ENCODE measurements around the gene IFI27L2.
"Not testable (repeated sequence)": the region's sequence is repeated elsewhere in the genome, so short reads cannot be mapped to it uniquely, and the experiment has no call there.

IFI27L2 gene

DNA sequence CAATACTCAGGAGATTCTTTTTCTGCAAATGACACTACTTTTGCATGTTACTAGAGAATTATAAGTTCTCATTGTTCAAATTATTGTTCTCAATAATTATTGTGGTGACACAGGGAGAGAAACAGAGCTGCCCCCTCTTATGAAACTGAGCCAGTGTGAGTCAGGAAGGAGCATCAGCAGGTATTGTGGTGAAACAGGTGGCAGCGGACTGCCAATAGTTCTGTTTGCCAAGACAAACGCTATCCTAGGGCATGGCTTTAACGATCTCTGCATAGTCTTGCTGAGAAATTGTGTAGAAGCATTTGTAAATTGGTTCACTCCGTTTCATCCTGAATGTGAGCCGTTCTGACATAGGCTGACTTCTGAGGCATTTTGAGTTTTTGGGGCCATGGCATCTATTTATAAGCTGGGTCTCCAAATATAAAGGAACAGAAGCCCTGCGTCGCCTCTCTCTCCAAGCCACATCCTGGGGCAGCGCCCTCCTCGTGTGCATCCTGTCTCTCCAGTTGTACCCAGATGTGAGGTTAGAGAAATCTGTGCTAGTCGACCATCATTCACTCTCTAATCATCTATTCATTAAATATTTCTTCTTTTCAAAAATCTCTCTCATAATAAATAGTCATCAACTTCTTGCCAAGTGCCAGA lies 29.0 kb upstream of the IFI27L2 start:
- no peak overlapping the region for H3K4me2 ChIP-seq (ENCODE audit: low read length)
- H3K36me3 ChIP-seq (ENCODE audit: control insufficient read depth, insufficient read depth, low read length), result no peaks in the 10 kb centered on the region
- H3K4me1 ChIP-seq (ENCODE audit: control insufficient read depth, low read depth, low read length), result no peaks in the 10 kb centered on the region
- H2BK120ac ChIP-seq (ENCODE audit: low read depth, low read length), result no peak overlapping the region
- no peak overlapping the region for H2BK5ac ChIP-seq (ENCODE audit: low read length)
- no peak overlapping the region for H3K23ac ChIP-seq (ENCODE audit: low read length)
- H2BK15ac ChIP-seq (replicated peaks; ENCODE audit: low read depth), result no peak overlapping the region
- WGBS (ENCODE audit: extremely low coverage, insufficient coverage, low lambda C conversion rate), result no CpG with 5 or more reads among the region's 10 CpGs
- no peak overlapping the region for H3K56ac ChIP-seq (ENCODE audit: low read length)
- no peaks in the 10 kb centered on the region for H3K79me1 ChIP-seq (ENCODE audit: low read length)
- no peak for DNase-seq
- H3K4ac ChIP-seq (ENCODE audit: low read depth, low read length), result no peak overlapping the region
- H4K8ac ChIP-seq (ENCODE audit: low read depth, low read length), result no peak overlapping the region
- no peak overlapping the region for H2AK5ac ChIP-seq (ENCODE audit: low read length)
- no peak overlapping the region for H3K9ac ChIP-seq (ENCODE audit: low read length)
- H3K79me2 ChIP-seq (ENCODE audit: control insufficient read depth, insufficient read depth, low read length), result no peaks in the 10 kb centered on the region
- no peak overlapping the region for H3K4me3 ChIP-seq (ENCODE audit: low read length)
- H4K5ac ChIP-seq (ENCODE audit: low read length), result no peak overlapping the region
- H3K27me3 ChIP-seq (ENCODE audit: insufficient read depth, low read length, poor library complexity), result no peaks in the 10 kb centered on the region
- H3K27ac ChIP-seq (ENCODE audit: low read depth, low read length), result no peak overlapping the region
- H3K18ac ChIP-seq (ENCODE audit: low read length), result no peak overlapping the region

DNA sequence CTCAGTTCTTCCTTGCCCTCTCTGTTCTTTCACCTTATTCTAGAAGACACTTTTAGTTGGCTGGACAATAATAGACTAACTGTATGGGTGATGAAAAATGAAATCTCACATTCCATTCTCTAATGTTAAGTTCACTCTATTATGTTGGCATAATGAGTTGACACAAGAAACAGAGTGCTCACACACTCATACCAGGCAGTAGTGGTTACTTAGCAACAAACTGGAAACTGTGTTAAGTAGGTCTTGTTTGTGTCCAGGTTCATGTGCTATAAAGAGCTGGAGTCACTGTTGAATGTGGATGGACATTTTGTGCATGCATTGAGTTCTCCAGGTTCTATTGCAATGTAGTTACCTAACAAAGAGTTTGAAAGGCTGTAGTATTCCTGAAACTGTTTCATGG lies 27.8 kb upstream of the IFI27L2 start:
- Histone ChIP-seq H3K56ac (ENCODE audit: low read length) (no peak overlapping the region), H2BK120ac (ENCODE audit: low read depth, low read length) (no peak overlapping the region), H3K18ac (ENCODE audit: low read length) (no peak overlapping the region), H3K4ac (ENCODE audit: low read depth, low read length) (no peak overlapping the region), H4K5ac (ENCODE audit: low read length) (no peak overlapping the region), H2BK5ac (ENCODE audit: low read length) (no peak overlapping the region), H3K36me3 (ENCODE audit: control insufficient read depth, insufficient read depth, low read length) (no peaks in the 10 kb centered on the region), H3K27me3 (ENCODE audit: insufficient read depth, low read length, poor library complexity) (no peaks in the 10 kb centered on the region), H3K9ac (ENCODE audit: low read length) (no peak overlapping the region), H3K4me1 (ENCODE audit: control insufficient read depth, low read depth, low read length) (no peaks in the 10 kb centered on the region), H3K79me2 (ENCODE audit: control insufficient read depth, insufficient read depth, low read length) (no peaks in the 10 kb centered on the region), H2BK15ac (replicated peaks; ENCODE audit: low read depth) (no peak overlapping the region), H3K4me2 (ENCODE audit: low read length) (no peak overlapping the region), H4K8ac (ENCODE audit: low read depth, low read length) (no peak overlapping the region), H3K4me3 (ENCODE audit: low read length) (no peak overlapping the region), H3K23ac (ENCODE audit: low read length) (no peak overlapping the region), H3K79me1 (ENCODE audit: low read length) (no peaks in the 10 kb centered on the region), H2AK5ac (ENCODE audit: low read length) (no peak overlapping the region), H3K27ac (ENCODE audit: low read depth, low read length) (no peak overlapping the region)
- no peak for DNase-seq

DNA sequence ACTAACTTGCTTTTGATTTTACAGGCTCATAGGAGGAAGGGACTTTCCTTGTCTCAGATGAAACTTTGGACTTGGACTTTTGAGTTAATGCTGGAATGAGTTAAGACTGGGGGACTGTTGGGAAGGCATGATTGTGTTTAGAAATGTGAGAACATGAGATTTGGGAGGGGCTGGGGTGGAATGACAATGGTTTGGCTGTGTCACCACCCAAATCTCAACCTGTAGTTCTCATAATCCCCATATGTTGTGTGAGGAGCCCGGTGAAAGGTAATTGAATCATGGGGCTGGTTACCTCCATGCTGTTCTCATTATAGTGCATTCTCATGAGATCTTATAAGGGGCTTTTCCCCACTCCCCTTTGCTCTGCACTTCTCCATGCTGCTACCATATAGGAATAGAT lies 26.7 kb upstream of the IFI27L2 start:
- H3K79me2 ChIP-seq (ENCODE audit: control insufficient read depth, insufficient read depth, low read length); H3K27ac ChIP-seq (ENCODE audit: low read depth, low read length); H4K5ac ChIP-seq (ENCODE audit: low read length); H3K36me3 ChIP-seq (ENCODE audit: control insufficient read depth, insufficient read depth, low read length); H3K4ac ChIP-seq (ENCODE audit: low read depth, low read length); H3K4me2 ChIP-seq (ENCODE audit: low read length); H3K79me1 ChIP-seq (ENCODE audit: low read length); H2AK5ac ChIP-seq (ENCODE audit: low read length); H3K9ac ChIP-seq (ENCODE audit: low read length); H3K4me1 ChIP-seq (ENCODE audit: control insufficient read depth, low read depth, low read length); H3K27me3 ChIP-seq (ENCODE audit: insufficient read depth, low read length, poor library complexity); DNase-seq; H2BK5ac ChIP-seq (ENCODE audit: low read length); H3K18ac ChIP-seq (ENCODE audit: low read length); H2BK120ac ChIP-seq (ENCODE audit: low read depth, low read length); H3K23ac ChIP-seq (ENCODE audit: low read length); H3K4me3 ChIP-seq (ENCODE audit: low read length); H3K56ac ChIP-seq (ENCODE audit: low read length); H2BK15ac ChIP-seq (replicated peaks; ENCODE audit: low read depth); H4K8ac ChIP-seq (ENCODE audit: low read depth, low read length): not testable (repeated sequence)
- no CpG with 5 or more reads among the region's 1 CpG for WGBS (ENCODE audit: extremely low coverage, insufficient coverage, low lambda C conversion rate)

DNA sequence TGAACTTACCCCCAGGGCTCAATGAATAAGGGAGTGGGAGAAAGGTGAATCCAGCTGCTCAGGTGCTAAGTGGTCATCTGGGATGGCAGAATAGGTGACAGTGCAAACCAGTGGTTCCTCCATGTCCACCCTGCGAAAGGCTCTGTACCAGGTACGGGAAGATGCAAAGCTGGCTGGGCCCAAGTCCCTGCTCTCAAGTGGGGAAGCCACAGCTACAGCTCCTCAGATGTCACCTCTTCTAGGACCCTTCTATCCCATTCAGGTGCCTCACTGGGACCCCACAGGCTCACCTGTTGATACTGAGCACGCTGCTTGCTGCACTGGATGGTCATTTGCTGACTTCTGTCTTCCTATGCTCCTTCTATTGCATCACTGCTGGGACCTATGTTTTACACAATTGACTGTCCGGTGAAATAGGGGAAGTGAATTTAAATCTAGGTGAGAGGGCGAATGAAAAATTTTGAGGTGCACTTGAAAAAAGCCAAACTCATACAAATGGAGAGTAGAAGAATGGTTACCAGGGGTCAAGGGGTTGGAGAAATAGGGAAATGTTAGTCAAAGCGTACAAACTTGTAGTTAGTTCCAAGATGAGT lies 24.4 kb upstream of the IFI27L2 start:
- no peak overlapping the region for H3K4me3 ChIP-seq (ENCODE audit: low read length)
- H3K36me3 ChIP-seq (ENCODE audit: control insufficient read depth, insufficient read depth, low read length), result no peaks in the 10 kb centered on the region
- H2AK5ac ChIP-seq (ENCODE audit: low read length), result no peak overlapping the region
- H3K4ac ChIP-seq (ENCODE audit: low read depth, low read length), result no peak overlapping the region
- H2BK15ac ChIP-seq (replicated peaks; ENCODE audit: low read depth), result no peak overlapping the region
- H3K79me1 ChIP-seq (ENCODE audit: low read length), result no peaks in the 10 kb centered on the region
- DNase-seq, result no peak
- no peak overlapping the region for H3K4me2 ChIP-seq (ENCODE audit: low read length)
- H3K23ac ChIP-seq (ENCODE audit: low read length), result no peak overlapping the region
- H3K27me3 ChIP-seq (ENCODE audit: insufficient read depth, low read length, poor library complexity), result no peaks in the 10 kb centered on the region
- H3K79me2 ChIP-seq (ENCODE audit: control insufficient read depth, insufficient read depth, low read length), result no peaks in the 10 kb centered on the region
- no peaks in the 10 kb centered on the region for H3K4me1 ChIP-seq (ENCODE audit: control insufficient read depth, low read depth, low read length)
- H3K27ac ChIP-seq (ENCODE audit: low read depth, low read length), result no peak overlapping the region
- no peak overlapping the region for H4K8ac ChIP-seq (ENCODE audit: low read depth, low read length)
- no peak overlapping the region for H3K9ac ChIP-seq (ENCODE audit: low read length)
- H3K18ac ChIP-seq (ENCODE audit: low read length), result no peak overlapping the region
- no CpG with 5 or more reads among the region's 6 CpGs for WGBS (ENCODE audit: extremely low coverage, insufficient coverage, low lambda C conversion rate)
- H4K5ac ChIP-seq (ENCODE audit: low read length), result no peak overlapping the region
- no peak overlapping the region for H2BK5ac ChIP-seq (ENCODE audit: low read length)
- no peak overlapping the region for H3K56ac ChIP-seq (ENCODE audit: low read length)
- no peak overlapping the region for H2BK120ac ChIP-seq (ENCODE audit: low read depth, low read length)

DNA sequence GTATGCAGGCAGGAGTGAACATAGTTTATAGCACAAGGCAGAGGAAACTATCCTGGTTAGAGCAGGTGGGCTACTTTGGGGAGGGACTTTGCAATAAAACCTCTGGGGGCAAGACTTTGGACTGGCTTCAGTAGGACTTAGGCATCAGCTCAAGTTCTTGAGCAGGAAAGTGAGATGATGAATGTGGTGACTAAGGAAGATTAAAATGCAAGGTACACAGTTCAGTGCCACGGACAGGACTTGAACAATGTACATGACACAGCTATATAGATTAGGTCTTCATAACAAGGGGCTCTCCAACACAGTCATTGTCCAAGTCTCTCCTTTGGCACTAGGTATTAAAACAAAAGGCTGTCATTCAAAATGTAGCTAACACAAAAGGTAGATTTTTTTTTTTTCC lies 23.3 kb upstream of the IFI27L2 start:
- WGBS (ENCODE audit: extremely low coverage, insufficient coverage, low lambda C conversion rate), result no CpG with 5 or more reads among the region's 1 CpG
- Histone ChIP-seq H3K23ac (ENCODE audit: low read length) (no peak overlapping the region), H3K79me2 (ENCODE audit: control insufficient read depth, insufficient read depth, low read length) (no peaks in the 10 kb centered on the region), H3K4me1 (ENCODE audit: control insufficient read depth, low read depth, low read length) (no peaks in the 10 kb centered on the region), H2BK5ac (ENCODE audit: low read length) (no peak overlapping the region), H3K27ac (ENCODE audit: low read depth, low read length) (no peak overlapping the region), H3K4ac (ENCODE audit: low read depth, low read length) (no peak overlapping the region), H3K79me1 (ENCODE audit: low read length) (no peaks in the 10 kb centered on the region), H2BK15ac (replicated peaks; ENCODE audit: low read depth) (no peak overlapping the region), H4K8ac (ENCODE audit: low read depth, low read length) (no peak overlapping the region), H2BK120ac (ENCODE audit: low read depth, low read length) (no peak overlapping the region), H3K36me3 (ENCODE audit: control insufficient read depth, insufficient read depth, low read length) (no peaks in the 10 kb centered on the region), H3K4me2 (ENCODE audit: low read length) (no peak overlapping the region), H3K56ac (ENCODE audit: low read length) (no peak overlapping the region), H3K9ac (ENCODE audit: low read length) (no peak overlapping the region), H3K27me3 (ENCODE audit: insufficient read depth, low read length, poor library complexity) (no peaks in the 10 kb centered on the region), H3K18ac (ENCODE audit: low read length) (no peak overlapping the region), H3K4me3 (ENCODE audit: low read length) (no peak overlapping the region), H2AK5ac (ENCODE audit: low read length) (no peak overlapping the region), H4K5ac (ENCODE audit: low read length) (no peak overlapping the region)
- DNase-seq, result no peak

DNA sequence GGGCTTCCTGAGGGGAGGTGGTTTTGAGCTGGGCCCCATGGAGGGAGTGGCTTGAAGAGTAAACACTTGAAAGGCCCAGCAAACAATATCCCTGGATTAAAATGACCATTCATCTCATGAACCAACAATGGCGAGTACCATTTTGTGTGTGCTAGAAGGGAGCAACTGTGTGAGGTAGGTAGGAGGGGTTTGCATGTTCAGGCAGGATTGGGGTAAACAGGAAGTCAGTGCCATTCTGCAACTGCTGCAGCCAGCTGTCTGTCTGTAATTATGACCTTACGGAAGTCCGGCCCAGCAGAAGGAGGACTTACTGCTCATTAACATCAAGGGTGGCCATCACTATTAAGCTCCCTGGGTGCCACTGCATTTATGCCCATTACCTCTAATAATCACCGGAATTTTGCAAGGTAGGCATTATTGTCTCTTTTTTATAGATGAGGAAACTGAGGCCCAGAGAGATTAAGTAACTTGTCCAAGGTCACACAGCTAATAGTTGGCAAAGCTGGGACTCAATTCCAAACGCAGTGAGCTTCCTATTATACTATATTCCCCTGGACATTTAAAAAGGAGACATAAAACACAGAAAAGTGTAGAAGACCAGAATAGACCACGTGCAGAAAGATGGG lies 16.6 kb upstream of the IFI27L2 start:
- Histone ChIP-seq H2BK15ac (replicated peaks; ENCODE audit: low read depth) (no peak overlapping the region), H2BK5ac (ENCODE audit: low read length) (no peak overlapping the region), H4K5ac (ENCODE audit: low read length) (no peak overlapping the region), H3K27me3 (ENCODE audit: insufficient read depth, low read length, poor library complexity) (no peaks in the 10 kb centered on the region), H3K4me1 (ENCODE audit: control insufficient read depth, low read depth, low read length) (no peaks in the 10 kb centered on the region), H3K4me3 (ENCODE audit: low read length) (no peak overlapping the region), H3K4me2 (ENCODE audit: low read length) (no peak overlapping the region), H3K36me3 (ENCODE audit: control insufficient read depth, insufficient read depth, low read length) (no peaks in the 10 kb centered on the region), H3K23ac (ENCODE audit: low read length) (no peak overlapping the region), H3K79me2 (ENCODE audit: control insufficient read depth, insufficient read depth, low read length) (no peaks in the 10 kb centered on the region), H3K9ac (ENCODE audit: low read length) (no peak overlapping the region), H3K18ac (ENCODE audit: low read length) (no peak overlapping the region), H2BK120ac (ENCODE audit: low read depth, low read length) (no peak overlapping the region), H3K4ac (ENCODE audit: low read depth, low read length) (no peak overlapping the region), H3K79me1 (ENCODE audit: low read length) (no peaks in the 10 kb centered on the region), H3K56ac (ENCODE audit: low read length) (no peak overlapping the region), H2AK5ac (ENCODE audit: low read length) (no peak overlapping the region), H4K8ac (ENCODE audit: low read depth, low read length) (no peak overlapping the region), H3K27ac (ENCODE audit: low read depth, low read length) (no peak overlapping the region)
- no peak for DNase-seq
- no CpG with 5 or more reads among the region's 6 CpGs for WGBS (ENCODE audit: extremely low coverage, insufficient coverage, low lambda C conversion rate)

Measured in mesendoderm (in vitro differentiated cells).